ENCODE measurements around the gene TMEM151A.
"Not testable (repeated sequence)": the region's sequence is repeated elsewhere in the genome, so short reads cannot be mapped to it uniquely, and the experiment has no call there.

Gene TMEM151A

DNA sequence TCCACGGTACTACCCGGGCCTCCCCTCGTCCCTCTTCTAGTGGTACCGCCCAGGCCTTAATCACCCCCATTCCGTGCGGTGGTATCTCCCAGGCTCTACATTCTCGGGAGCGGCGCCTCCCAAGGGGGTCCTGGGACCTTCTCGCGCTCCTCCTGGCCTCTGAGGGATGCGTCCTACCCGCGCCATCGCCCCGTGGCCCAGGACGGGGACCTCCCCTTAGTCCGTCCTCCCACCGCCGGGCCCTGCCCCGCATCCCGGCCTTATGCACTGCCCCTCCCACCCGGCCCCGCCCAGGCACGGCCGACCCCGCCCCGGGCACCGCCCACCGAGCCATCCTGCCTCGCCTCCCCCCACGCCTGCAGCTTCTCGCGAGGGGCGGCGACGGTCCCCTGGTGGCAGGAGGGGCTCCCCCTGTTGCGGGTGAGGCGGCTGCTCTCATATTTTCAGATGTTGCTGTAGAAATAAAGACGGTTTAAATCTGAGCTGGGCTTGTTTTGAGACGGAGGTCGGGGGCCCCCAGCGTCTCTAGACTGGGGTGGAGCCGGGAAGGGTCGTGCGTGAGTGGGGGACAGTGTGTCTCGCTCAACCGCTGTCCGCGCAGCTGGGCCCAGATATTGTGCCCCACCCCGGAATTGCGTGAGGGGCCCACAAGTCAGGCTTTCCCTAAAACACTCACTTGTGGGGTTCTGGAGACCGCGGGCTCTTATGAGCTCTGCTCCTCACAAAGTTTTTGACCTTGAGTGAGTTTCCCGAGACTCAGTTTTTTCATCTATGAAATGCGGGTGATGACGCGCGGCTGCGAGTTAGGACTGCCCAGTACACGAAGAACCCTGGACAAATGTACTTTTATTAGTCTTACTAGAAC, 24.1 kb upstream of the TMEM151A start:
- DNase-seq, result peak; percentile 87

DNA sequence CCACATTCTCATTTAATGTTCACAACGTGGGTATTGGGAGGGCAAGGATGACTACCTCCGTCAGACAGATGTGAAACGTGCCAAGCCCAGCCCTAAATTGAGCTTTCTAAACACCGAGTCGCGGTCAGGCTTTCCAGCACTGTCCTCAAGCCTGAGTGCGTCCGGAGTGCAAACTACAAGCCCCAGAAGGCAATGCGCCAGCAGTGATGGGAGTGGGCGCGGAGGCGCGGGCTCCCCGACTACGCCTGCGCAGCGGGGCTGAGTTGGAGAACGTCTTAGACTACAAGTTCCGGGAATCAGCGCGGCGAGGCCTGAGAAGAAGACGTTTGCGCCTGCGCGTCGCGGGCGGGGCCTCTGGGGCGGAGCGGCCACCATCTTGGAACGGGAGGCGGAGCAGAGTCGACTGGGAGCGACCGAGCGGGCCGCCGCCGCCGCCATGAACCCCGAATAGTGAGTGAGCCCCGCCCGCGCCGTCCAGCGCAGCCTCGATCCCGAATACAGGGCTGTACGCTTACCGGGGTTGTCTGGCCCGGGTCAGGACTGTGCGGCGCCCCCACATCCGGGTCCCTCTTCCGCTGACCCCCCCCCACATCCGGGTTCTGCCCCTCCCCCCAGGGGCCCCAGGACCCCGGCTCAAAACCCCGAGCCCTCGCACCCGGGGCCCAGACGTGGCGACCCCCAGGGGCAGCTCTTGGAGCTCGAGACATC, 23.3 kb upstream of the TMEM151A start, which contains the start of gene RAB1B:
Gene RAB1B, plus strand, starts transcription at position 396 of the 708 bp plus-strand sequence. Its CDS starts 41 bp downstream, at position 437.
- peak; percentile 100 for DNase-seq

DNA sequence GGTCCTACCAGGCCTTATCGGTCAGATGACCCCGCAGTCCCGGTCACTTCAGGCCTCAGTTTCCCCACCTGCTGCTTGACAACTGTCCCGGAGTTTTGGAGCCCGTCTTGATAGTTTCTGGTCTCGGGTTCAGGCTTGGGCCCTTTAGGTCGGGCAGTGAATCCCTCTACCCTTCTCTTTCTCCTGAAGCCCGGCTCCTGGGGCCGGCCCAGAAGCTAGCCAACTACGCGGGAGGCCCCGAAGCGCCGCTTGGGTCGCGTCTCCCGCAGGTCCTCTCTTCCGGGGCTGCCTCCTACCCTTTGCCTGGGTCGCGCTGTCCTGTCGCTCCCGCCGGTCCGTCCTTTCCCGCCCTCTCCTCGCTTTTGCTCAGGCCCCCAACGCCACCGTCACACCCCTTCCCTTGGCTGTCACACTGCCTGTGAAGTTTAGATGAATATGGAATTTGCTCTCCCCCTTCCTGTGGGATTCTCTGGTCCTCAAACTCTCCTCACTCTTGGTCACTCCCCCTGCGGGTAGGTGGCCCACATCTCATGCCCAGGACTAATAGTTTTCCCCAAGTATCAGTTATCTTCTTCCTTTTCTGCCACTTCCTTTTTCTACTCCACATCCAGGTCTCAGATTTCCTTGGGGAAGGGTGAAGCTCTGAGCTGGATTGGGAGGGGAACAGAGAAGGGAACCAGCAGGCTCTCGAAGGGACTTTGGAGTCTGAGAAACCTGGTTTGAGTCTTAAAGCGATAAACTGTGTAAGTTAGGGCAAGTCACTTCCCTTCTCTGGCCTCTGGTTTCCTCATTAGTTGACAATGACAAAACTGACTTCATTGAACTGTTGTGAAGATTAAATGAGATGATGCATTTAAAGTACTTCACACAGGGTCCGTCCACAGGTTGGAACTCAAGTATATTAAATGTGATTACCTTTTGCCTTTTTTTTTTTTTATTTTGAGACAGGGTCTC, 22.5 kb upstream of the TMEM151A start:
- no peak for DNase-seq

DNA sequence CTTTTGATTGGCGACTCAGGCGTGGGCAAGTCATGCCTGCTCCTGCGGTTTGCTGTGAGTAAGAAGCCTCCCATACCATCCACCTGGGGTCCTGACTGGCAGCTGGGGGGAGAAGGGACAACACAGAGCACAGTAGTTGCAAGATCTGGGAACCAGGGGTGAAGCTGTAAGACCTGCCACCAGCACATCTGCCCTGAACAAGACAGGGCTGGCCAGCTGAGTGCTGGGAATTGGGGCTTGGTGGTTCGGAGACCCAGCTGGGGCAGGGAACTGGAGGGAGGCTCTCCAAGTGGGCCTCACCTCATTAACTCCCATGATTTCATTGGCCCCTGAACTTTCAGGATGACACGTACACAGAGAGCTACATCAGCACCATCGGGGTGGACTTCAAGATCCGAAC, 19.9 kb upstream of the TMEM151A start:
- DNase-seq, result no peak

DNA sequence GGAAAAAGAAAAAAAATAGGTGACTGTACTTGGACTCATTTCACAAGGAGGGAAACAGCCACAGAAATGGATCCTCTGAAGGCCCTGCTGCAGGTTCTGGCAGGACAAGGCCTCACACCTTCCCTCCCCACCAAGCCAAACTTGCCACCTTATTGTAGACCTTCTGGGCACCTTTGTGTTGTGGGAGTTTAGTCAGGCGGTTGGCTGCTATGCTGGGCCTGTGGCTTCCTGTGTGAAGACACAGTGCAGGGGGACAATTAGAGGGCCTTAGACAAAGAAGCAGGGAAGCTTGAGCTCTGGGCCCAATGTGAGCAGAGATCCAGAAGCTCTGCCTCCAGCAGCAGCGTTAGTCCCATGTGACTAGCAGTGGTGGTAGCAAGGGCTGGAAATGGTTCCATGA, 19.1 kb upstream of the TMEM151A start:
- DNase-seq, result no peak

DNA sequence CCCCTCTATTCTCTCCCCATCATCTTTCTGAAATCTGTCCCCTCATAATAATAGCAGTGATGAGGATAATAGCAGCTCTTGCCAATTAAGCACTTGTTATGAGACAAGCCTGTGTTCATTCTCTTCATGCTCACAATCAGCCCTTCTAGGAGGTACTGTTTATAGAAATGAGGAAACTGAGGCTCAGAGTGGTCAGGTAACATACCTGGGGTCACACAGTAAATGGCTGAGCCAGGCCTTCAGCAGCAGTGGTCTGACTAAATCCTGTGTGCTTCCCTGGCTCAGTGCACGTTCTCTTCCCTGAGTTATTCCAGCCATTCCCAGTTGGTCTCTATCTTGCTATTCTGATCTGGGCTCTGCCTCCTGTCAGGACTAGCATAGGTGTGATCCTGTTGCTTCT, 17.5 kb upstream of the TMEM151A start:
- DNase-seq, result no peak

DNA sequence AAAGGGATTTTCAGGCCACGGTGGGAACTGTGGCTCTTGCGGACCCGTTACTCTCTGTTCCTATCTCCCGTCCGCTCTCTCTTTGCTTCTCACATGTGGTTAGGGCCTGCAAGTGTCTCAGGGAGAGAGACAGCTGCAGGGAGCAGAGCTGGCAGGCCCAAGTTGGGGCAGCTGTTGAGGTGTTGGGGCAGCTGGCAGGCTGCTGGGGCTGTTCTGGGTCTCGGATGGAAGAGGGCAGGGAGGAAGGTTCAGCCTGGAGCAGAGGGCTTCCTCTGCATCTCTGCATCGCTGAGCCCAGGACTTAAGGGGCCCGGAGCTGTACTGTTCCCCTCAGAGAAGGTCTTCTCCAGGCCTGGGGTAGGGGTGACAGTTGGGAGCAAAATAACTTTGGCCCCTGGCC, 16.3 kb upstream of the TMEM151A start:
- no peak for DNase-seq

DNA sequence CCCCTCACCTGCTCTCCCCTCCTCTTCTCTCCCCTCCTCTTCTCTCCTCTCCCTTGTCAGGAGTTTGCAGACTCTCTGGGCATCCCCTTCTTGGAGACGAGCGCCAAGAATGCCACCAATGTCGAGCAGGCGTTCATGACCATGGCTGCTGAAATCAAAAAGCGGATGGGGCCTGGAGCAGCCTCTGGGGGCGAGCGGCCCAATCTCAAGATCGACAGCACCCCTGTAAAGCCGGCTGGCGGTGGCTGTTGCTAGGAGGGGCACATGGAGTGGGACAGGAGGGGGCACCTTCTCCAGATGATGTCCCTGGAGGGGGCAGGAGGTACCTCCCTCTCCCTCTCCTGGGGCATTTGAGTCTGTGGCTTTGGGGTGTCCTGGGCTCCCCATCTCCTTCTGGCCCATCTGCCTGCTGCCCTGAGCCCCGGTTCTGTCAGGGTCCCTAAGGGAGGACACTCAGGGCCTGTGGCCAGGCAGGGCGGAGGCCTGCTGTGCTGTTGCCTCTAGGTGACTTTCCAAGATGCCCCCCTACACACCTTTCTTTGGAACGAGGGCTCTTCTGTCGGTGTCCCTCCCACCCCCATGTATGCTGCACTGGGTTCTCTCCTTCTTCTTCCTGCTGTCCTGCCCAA, 15.6 kb upstream of the TMEM151A start:
- no peak for DNase-seq

DNA sequence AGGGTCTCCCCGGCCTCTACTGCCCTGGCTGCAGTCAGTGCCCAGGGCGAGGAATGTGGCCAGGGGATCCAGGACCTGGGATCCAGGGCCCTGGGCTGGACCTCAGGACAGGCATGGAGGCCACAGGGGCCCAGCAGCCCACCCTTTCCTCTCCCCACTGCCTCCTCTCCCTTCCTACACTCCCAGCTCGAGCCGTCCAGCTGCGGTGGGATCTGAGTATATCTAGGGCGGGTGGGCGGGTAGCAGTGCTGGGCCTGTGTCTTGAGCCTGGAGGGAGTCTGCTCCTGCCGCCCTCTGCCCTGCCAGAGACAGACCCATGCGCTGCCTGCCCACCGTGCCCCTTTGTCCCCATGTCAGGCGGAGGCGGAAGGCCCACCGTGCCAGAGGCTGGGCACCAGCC, 15.1 kb upstream of the TMEM151A start:
- DNase-seq, result not testable (repeated sequence)

DNA sequence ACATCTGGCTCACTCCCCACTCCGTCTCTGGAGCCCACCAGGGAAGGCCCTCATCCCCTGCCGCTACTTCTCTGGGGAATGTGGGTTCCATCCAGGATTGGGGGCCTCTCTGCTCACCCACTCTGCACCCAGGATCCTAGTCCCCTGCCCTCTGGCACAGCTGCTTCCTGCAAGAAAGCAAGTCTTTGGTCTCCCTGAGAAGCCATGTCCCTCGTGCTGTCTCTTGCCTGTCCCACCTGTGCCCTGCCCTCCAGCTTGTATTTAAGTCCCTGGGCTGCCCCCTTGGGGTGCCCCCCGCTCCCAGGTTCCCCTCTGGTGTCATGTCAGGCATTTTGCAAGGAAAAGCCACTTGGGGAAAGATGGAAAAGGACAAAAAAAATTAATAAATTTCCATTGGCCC, 14.6 kb upstream of the TMEM151A start:
- DNase-seq, result not testable (repeated sequence)

DNA sequence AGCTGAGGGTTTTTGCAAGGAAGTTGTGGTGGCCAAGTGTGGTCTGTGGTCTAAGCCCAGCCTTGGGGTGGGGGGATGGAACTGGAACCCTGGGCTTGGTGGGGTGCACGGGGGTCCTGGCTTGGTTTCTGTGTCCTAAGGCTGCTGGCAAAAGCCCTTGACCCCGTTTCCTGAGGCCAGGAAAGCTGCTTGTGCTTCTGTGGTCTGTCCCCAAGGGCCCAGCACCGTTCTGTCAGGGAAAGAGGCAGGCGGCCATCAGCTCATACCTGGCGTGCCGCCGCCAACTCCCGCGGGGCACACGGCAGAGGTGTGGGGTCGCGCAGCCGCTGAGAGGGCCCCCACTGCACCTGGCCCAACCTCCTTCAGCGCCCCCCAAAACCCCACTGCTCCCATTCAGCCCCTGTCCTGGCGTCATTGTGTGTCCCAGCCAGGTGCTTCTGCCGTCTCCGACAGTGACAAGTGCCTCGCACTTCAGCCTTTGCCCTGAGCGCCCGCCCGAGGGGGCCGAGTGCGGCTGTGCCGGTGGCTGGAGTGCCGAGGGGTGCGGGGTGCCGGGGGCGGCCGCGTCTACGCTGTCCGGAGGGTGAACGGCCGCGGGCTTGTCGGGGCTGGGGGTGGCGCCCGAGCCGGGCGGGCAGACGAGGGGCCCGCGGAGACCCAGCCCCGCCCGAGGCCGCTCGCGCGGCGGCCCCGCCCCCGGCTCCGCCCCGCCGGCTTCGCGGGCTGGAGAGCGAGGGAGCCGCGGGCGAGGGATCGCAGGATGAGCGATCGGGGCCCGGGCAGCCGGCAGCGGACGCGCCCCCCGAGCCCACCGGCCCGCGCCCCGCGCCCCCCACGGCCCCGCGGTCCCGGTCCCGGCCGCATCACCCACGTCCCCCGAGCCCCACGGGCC, 14.0 kb upstream of the TMEM151A start, which contains the start of gene CNIH2:
Gene CNIH2, plus strand, starts transcription at position 705 of the 892 bp plus-strand sequence. CDS start 282 bp downstream, outside the sequence.
- DNase-seq, result peak; percentile 50

DNA sequence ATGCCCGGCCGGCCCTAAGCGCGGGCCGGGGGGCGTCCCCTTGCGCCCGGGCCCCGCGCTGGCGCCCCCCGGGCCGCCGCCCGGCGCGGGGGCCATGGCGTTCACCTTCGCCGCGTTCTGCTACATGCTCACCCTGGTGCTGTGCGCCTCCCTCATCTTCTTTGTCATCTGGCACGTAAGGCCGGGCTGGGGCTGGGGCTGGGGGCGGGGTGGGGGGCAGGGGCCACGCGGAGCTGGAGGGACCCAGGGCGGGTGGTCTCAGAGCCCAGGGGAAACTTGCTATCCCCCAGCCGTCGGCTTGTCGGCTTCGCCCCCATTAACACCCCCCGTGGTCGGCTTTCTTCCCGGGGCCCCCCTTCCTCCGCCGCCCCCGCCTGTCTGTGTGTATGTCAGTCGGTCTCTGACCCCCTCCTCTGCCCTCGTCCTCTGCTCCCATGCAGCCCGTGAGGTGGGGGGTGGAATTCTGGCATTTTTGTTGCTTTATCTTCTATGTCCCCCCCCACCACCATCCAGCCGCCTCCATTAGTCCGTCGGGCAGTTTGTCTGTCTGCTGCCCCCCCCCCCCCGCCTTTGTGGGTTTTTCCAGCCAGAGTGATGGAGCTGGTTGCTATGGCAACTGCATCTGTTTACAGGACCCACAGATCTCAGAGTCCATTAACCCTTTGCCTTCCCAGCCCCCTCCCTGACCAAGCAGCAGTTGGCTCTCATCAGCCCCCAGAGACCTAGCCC, 13.2 kb upstream of the TMEM151A start:
- no peak for DNase-seq

DNA sequence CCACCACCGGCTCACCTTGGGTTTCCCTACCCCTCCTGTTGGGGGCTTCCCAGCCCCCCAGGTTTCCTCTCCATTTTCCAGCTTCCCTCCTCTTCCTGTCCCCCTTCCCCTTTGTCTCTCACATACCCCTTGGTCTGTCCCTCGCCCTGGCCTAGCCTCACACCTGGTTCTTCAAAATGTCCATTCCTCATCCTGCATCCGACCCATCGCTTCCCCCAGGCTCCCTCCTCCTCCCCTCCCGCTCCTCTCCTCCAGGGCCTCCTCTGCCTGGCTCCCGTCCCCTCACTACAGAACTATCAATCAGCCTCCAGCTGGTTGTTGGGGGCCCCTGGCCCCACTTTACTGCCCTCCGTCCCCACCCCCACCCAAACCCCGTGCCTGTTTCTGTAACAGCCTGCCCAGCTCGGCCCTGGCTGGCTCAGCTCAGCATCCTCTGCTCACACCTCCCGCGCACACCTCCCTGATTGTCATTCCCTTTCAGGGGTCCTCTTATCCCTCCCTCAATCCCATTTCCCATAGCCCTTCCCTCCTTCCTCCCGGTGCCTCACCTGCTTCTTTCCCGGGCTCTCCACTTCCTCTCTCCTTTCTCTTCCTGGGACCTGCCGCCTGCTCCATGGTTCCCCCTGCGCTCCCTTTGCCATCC, 12.5 kb upstream of the TMEM151A start:
- DNase-seq, result no peak

DNA sequence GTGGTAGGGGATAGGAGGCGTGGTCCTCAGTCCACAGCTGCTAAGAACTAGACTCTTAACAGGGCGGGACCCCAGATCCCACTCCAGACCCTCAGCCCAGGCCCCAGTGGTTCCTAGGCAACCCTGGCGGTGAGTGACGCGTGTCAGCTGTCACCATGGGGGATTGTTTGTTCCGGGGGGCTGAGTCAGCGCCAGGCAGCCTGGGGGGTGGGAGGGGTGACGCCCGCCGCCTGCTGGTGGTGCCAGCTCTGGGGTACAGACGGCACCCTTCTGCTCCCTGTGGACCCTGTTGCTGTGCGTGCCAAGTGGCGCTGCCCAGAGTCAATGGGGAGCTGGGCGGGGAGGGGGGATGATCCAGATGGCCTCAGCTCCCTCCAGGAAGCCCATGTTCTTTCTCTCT, 11.3 kb upstream of the TMEM151A start:
- DNase-seq, result no peak

DNA sequence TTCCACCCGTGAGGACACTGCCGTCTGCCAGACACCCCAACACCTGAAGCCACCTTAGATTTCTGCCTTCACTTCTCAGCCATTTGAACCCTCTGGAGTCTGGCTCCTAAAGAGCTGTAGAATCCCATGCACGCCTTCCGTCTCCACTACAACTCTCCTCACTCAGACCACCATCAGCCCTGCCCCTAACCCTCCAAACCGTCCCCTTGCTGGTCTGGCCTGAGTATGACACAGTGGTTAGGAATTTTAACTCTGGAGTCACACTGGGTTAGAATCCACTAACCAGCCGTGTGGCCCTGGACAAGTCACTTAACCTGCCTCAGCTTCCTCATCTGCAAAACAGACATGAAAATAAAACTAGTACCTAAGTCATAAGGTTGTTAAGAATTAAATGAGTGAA, 10.7 kb upstream of the TMEM151A start:
- no peak for DNase-seq

DNA sequence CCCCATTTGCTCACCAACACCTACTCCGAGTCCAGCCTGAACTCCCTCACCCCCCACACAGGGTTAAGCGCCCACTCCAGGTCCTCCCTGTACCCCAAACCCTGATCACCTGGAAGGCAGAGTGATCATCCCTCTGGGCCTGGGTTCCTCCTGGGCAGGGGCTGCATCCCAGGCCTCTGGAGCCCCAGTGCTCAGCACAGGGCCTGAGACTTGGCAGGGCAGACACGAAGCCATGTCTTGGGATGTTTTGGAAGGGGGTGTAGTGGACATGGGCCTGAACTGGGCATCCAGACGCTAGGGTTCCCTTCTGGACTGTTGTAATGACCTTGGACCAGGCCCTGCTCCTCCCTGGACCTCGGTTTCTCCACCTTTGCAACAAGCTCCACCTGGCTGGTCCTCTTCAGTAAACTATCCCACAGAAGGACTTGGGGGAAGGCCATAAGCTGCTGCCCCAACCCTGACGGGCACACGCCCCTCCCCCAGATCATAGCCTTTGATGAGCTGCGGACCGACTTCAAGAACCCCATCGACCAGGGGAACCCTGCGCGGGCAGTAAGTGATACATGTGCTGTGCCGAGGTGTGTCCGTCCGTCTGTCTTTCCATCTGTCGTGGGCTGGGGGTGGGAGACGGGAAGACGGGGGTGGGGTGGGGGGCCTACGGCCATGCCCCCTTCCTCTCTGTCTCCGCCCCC, 9.8 kb upstream of the TMEM151A start:
- no peak for DNase-seq

DNA sequence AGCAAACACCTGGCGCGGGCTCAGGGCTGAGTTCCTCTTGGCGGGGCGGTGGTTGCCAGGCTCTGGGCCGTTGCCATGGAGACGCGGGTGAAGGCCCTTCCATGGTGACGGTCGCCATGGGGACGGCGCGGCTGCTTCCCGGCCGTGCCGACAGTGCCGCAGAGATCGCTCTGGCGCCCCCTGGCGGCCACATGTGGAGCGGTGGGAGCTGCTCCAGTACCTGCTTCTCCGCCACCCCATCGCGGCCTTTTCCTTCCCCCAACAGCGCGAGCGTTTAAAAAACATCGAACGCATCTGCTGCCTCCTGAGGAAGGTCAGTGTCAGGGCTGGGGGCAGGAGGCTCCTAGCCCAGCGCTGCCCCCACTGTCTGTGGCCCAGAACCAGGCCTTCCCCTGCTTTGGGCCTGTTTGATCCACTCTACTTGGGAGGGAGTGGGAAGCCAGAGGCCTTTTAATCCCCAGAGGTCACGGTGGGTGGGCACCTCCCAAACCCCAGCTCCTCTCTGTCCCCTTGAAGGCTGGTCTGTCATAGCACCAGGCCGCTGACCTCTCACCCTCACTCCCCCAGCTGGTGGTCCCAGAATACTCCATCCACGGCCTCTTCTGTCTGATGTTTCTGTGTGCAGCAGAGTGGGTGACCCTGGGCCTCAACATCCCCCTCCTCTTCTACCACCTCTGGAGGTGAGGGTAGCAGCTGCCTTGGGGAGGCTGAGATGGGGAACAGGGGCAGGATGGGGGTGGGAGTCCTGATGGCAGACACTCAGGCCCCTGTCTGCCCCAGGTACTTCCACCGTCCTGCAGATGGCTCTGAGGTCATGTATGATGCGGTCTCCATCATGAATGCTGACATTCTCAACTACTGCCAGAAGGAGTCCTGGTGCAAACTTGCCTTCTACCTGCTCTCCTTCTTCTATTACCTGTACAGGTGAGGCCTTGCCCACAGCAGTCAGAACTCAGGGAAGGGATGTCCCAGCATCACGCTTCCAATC, 8.9 kb upstream of the TMEM151A start:
- peak; percentile 99 for DNase-seq

DNA sequence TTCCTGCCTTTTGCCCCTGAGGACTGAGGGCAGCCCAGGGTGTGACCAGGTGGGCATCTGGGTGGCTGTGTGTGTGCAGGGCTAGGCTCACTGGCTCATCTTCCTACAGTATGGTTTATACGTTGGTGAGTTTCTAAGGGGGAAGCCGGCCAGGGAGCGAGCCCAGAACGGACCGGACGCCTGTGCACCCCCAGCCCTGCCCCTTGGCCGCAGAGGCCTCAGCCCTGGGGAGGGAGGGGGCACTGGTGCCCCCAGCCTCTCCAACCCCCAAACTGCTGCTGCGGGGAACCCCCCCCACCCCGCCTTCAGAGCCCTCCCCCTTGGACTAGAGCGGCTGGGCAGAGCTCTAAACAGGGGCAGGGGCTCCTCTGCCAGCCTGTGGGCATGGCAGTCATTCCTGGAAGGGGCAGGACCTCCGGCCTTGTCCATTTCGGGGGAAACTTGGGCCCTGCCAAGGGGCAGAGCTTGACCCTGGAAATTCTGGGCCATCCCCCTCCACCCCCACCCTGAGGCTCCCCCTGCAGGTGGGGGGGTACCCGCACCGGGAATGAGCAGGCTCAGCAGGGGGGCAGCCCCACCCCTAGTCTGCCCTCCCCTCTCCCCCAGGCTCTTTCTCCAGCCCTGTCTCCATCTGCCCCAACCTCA, 8.1 kb upstream of the TMEM151A start:
- no peak for DNase-seq

All from activated CD8-positive, alpha-beta memory T cell treated with anti-CD3 and anti-CD28 coated beads, Interleukin-2, amount 50 U/mL, for 4 hours (primary cell).